NCI-H1930 (cell line): ENCODE results near the gene CDKN1C.

Experiments
- DNase-seq, 2 experiments: peaks; one replicate each; lab custom pipeline; 2025; lab: John Stamatoyannopoulos, UW

CDKN1C gene

DNA sequence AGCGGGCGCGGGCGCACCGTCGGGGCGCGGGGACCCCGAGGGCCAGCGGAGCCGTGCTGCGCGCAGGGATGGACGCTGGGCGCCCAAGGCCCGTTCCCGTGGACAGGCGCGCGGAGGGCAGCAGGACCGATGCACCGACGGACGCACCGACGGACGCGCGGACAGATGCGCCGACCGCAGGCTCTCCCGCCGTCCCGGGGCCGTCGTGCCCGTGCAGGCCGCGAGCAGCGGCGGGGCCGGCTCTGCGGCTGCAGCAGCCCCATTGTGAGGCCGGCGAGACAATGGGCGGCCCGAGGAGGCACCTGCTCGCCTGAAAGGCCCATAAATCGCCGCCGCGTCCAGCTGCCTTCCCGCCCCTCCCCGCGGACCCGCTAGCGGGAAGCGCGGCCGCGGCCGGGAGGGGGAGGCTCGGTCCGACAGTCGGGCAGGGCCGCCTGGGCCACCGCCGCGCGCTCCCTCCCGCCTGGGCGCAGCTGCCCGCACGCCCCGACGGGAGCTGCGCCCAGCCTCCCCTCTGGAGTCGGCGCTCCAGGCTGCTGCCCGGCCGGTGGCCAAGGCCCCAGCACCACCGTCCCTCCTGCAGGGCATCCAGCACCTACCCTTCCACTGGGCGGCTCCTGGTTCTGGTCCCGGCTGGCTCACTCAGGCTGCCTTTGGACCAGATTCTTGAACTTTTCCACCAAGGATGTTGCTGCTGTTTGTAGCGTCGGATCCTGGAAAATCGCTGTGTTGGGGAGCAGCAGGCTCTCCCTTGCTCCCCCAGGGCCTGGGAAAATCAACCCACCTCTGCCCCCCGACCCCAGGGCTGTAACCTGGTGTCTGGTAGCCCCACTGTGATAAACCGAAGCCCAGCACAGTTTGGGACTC, 15.8 kb downstream of the CDKN1C start:
- no peak for DNase-seq

DNA sequence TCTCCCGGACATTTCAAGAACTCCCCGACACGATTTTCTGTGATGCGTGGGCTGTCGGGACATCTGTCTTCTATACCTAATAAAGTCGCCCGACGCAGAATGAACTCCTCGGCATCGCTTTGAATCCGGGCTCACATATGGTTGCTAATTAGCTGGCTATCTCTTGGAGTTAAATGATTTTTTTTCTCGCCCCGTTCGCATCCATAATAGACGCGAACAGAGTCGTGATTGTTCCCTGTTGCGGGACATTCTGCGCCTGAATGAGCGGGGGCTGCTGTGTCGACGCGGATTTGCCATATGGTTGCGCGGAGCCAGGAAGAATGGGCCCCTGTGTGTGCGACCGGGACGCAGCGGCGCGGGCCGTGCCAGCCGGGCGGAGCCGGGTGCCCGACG, 16.4 kb downstream of the CDKN1C start:
- DNase-seq: no peak

DNA sequence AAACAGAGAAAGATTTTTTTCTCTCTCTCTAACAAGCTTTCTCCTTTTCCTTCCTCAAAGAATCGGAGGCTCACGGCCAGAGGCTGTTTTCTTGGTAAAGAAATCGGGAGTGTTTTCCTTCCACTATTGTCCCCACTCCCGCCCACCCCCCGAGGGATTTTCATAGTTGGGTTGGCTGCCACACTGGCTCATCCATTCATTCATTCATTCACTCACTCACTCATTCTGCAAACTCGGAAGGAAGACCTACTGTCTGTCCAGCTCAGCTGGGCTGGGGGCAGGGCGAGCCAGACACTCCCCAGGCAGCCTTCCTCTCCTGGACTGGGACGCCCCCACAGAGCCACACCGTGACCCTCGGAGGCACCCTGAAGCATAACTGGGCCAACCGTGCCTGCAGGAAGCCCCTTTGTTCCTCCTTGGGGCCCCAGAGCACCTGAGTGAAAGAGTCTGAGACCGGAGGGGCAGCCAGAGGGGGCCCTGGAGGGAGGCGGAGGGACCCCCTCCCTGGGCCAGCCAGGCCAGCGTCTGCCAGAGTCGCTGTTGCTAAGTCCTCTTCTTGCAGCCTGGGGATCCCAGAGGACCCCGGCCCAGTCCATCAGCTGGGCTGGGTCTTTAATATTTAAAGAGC, 17.0 kb downstream of the CDKN1C start:
- no peak for DNase-seq

DNA sequence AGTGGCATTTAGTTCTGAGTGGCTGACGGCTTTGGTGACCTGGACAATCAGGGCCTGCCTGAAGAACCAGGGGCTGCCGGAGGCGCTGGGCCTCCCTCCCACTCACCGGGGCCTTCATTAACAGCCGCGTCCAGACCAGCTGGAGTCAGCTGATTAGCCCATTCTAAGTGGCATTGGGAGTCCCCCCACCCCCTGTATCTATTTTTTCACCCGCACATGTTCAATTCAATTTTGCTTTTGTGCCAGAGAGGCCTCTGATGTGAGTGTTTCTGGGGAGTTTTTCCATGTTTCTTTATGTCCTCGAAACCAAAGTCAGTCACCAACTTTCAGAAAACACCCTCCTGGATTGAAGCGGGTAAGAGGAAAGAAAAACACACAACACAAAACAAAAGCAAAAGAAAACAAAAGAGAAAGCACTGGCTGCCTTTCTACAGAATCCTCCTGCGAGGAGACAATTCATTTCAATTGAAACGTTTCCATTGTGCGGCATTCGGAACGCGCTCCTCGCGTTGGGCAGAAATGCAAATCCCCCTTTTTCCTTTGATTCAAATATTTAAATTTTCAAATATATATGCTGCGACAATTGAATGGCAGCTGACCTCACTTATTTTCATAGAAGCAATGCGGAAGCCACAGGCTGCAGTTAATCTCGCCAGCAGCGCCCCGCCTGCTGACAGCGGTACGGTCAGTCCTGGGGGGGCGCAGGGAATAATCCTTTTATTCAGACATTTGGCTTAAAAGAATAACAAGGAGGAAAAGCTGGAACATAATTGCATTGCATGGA, 17.7 kb downstream of the CDKN1C start:
- no peak for DNase-seq

DNA sequence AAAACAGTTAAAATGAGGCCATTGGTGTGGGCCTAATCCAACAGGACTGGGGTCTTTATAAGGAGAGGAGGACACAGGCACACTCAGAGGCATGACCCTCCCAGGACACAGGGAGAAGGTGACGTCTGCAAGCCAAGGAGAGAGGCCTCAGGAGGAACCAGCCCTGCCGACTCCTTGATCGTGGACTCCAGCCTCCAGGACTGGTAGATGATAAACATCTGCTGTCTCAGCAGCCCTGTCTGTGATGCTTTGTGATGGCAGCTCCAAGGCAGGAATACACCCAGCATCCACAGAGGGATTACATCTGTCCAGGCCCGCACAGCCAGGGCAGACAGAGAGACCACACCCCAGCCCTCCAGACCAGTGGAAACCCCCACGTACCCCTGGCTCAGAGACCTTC, 18.4 kb downstream of the CDKN1C start:
- DNase-seq: no peak

DNA sequence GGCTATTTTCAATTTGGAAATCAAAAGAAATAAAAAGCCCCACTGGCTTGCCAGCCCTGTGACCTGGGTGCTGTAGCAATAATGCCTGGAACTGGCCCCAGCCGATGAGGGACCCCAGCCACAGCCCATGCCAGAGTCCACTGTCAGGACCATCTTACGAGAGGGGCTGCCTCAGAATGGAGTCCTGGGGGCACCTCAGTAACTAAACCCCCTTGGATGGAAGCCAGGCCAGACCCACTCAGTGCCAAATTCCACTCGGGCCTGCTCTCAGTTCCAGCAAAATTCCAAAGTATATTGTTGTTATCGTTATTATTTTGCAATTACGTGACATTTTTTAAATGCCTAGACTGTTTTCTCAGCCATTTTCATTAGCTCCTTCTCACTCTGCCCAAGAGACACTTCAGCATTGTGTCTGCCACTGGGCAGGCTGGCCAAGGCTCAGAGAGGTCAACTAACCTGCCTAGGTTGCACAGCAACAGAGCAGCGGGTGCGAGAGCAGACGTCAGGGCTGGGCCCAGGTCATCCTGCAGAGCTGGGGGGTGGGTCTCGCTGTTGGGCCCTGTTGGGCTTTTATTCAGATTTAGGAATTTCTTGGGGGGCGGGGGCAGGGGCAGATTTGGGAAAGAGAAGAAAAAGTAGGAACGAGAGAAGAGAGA, 19.5 kb downstream of the CDKN1C start:
- DNase-seq: no peak

DNA sequence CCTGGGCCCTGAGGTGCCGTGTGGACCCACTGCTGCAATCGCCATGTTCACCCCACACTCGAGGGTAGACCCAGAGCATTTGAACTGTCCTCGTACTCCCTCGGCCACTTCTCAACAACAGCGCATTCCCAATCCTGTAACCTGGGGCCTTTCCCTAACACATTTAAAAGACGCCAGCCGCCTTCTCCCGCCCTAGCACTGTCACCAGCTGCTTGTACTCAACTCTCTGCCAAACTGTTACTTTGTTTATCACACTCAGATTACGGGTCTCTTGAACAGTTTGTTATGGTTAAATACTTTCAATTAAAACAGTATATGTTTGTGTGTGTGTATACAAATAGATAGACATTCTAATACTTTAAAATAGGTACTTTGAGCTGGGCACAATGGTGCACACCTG, 20.7 kb downstream of the CDKN1C start:
- DNase-seq: no peak

DNA sequence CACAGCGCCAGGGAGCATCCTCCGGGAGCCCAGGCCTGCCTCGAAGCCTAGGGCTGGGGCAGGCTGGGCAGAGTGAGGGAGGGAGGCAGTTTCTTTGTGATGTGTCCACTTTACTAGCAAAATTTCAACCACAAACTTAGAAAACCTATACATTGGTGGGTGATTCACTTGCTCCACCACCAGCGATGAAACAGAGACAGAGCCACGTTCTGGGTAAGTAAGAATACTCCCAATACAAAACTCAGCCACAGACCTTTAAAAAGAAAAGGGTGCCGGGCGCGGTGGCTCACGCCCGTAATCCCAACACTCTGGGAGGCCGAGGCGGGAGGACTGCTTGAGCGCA, 22.3 kb downstream of the CDKN1C start:
- no peak for DNase-seq

DNA sequence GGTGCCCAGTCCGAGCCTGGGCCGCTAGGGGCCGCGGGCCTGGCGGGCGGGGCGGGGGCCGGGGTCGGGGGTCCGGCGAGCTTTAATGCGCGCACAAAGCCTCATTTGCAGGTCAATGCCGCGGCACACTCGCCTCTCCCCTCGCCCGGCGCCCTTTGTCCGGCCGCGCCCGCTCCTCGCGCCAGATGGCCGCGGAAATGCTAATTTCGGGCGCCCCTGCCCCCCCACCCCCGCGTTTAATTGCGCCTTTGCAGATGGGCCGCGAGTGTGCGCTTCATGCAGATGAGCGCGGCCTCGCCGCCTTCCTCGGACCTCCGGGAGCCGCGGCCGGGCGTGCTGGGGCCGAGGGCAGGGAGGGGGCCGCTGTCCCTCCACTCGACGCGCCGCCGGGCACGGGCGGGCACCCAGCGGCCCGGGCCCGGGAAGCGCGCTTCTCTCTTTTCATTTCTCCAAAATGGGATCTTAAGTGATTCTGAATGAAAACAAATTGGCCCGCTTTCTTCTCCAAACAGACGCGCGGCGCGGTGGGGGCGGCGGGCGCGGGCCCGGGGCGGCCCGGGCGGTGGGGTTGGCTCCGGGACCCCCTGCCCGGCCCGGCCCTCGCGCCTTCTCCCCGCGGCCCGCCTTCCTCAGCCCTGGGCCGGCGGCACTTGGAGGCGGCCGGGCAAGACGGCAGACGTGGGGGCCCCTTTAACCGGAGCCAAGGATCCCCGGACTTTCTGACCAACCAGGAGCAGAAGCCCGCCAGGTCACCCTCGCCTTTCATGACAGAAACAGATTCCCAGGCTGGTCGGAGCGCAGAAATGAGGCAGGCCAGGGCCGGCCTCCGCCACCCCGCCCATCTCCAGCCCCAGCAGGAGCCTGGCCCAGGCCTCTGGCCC, 22.9 kb downstream of the CDKN1C start:
- no peak for DNase-seq

DNA sequence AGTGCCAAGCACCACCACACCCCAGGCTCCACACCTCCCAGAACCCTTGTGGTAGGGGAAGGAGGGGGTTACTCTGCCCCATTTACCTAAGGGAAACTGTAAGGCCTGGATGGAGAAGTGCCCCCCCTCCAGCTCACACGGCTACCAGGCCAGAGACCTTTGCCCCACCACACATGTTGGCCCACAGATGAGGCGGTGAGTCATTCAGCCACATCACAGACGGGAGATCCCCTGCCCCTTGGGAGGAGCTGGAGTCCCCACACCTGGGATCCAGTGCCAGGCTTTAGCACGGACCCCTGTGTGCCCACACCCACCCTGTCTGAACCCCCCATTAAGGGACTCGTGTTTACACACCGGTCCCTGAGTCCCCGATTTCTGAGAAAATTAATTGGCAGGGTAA, 24.9 kb downstream of the CDKN1C start:
- no peak for DNase-seq

DNA sequence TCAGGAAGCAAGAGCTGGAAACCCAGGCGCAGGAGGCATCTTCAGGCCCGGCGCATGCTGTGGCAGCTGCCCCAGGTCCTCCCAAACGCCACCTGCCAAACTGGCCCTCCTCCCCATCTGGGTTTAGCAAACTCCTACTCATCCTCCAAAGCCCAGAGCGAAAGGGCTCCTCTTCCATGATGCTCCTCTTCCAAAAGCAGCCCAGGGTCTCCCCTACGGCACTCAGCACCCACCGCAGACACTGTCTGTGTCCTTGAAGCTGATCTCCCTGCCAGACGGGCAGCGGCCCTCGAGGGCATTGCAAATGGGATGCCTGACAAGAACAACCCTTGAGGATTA, 25.9 kb downstream of the CDKN1C start:
- no peak for DNase-seq

DNA sequence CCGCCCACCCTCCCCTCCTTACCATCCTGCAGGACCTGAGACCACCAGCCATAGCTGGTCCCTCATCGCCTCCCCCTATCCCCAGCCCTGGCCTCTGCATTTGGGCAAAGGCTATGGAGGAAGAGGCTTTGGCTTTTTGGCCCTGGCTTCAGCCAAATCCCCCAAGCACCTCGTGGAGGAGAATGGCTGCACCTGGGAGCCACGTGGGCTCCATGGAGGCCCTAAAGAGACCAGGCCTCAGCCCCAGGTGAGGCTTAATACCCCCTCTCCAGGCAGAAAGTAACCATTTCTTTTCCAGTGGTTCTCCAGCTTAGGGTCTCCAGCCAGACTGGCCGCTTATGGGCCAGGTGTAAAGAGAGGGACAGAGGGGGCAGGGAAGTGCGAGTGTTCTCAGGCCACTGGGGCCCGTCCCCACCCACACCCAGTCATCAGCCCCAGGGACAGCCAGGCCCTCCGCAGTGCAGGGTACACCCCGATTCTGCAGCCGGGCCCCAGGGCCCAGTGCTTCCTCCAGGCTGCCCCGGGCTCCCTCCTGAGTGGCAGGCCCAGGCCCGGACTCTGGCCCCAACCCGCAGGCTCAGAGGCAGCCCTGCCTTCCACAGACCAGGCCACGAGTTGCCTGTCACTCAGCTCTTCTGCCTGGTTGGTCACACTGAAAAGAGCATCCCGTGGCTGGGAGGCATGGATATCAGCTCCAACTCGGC, 26.4 kb downstream of the CDKN1C start:
- no peak for DNase-seq

DNA sequence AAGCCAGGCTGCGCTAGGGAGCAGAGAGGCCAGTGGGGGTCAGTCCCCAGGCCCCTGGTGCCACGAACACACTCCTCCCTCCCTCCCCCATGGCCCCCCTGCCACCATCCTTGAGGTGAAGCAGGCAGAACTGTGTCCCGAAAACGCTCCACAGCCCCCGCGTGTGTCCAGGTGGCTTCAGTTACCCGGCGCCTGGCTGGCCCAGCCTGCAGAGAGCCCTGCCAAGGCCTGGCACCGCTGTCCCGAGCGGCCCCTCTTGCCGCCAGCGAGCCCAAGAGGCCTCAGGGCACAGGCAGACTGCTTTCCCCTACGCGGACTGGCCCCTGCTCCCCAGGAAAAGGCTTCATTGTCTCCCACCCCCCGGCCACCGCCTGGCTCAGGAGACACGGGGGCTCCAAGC, 27.7 kb downstream of the CDKN1C start:
- DNase-seq: no peak

DNA sequence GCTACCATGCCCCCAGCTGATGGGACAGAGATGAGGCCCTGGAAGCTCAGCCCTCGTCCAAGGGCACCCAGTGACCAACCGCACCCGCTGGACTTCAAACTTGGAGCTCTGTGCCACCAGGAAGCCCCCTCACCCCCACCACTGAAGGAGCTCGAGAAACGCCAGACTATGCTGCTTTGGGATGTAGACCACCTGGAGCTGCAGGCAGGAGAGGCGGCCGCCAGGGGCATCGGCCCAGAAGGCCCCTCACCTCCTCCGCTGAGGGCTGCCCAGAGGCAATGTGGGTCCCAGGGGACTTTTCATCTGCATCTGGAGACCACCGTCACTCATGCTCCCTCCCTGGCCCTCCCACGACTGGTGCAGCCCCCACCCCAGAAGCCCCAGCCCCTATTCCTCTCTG, 28.3 kb downstream of the CDKN1C start:
- no peak for DNase-seq

DNA sequence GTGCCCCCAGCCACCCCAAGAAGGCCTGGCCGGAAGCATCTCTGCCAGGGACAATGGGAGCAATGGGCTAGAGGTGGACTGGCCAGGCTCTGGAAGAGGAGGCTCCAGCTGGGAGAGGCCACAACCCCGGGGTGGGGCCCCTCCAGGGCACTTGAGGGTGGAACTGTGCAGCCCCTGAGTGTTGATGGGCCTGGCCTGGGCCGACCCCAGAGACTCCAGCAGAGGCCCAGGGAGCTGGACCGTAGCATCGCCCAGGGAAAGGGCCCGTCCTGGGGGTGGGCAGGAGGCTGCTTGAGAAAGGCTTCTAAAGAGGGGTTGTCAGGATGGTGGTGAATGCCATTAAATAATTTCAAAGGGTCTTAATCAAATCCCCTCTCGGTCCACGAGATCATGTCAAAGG, 30.4 kb downstream of the CDKN1C start:
- DNase-seq: no peak

DNA sequence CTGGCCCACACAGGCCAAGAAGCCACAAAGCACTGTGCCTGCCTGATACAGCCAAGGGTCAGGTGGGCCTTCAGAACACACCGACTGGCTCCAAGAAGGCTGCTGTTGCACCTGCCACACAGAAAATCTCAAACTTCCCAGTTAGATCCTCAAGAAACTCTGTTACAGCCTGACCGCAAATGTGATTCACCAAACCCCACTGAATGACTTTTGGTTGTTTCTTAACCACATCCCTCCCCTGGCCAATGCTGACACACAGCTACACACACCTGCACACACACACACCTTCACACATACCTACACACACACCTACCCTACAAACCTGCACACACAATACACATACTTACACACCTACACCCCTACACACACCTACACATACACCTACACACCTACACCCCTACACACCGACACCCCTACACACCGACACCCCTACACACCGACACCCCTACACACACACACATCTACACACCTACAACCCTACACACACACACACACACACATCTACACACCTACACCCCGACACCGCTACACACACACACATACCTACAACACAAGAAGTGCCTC, 31.5 kb downstream of the CDKN1C start:
- no peak for DNase-seq

DNA sequence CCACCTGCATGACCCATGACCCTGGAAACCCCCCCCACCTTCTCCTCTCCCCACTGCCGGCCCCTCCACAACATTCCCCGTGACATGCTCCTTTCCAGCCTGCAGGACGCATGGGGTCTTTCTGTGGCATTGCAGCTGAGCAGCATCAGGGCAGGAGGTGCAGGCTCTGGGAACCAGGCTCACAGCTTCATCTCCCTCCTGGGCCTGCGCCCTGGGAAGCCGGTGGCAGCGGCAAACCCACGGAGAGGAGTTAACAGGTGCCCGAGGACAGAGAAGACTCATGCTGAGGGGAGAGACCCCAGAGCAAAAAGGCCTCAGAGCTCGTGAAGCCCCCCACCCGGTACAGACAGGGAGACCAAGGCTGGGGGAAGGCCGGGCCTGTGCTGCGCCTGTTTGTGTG, 32.2 kb downstream of the CDKN1C start:
- DNase-seq: no peak

DNA sequence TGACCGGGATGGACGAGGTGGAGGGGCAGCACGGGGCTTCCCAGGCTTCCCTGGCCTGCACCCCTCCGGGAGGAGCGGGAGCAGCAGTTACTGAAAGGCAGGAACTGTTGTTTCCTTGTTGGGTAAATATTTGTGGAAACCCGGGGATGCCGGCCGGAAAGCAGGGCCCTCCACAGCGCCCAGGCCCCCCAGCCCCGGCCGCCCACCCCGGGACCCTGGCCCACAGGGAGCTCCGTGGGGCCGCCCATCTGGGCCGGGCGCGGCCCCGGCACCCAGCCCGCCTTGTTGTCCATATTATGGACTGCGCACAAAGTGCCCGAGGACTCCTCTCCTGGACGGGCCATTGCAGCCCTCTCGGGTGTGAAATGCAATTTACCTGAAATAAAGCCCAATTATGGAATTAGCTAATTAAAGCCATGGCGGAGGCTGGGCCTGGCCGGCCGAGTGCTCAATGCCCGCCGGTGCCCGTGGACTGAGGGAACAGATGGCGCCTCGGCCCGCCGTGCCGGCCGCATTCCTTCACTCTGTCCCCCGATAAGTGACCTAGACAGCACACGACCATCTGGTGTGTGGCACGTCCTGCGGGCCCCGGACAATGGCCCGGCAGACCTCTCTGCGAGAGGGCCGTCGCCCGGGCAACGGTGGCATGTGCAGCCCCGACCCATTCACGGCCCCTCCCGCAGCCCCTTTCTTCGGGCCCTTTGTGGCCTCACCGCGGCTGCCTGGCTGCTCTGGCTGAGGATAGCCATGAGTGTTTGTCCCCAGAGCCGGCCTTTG, 35.4 kb downstream of the CDKN1C start:
- no peak for DNase-seq

DNA sequence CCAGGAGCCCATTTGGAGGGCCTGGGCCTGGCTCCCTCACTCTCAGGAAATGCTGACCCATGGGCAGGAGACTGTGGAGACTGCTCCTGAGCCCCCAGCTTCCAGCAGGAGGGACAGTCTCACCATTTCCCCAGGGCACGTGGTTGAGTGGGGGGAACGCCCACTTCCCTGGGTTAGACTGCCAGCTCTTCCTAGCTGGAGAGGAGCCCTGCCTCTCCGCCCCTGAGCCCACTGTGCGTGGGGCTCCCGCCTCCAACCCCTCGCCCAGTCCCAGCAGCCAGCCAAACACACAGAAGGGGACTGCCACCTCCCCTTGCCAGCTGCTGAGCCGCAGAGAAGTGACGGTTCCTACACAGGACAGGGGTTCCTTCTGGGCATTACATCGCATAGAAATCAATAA, 37.1 kb downstream of the CDKN1C start:
- DNase-seq: no peak

DNA sequence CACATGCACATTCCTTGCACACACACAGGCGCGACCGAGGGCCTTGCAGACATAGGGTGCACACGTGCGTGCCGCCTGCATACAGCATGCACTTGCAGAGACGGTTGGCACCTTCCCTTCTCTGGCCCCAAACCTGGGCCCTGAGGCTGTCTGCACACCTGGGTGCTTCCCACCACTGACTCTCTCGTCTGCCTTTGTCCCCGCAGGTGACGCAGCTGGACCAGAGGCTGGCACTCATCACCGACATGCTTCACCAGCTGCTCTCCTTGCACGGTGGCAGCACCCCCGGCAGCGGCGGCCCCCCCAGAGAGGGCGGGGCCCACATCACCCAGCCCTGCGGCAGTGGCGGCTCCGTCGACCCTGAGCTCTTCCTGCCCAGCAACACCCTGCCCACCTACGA, 38.0 kb downstream of the CDKN1C start:
- no peak for DNase-seq
